ENCODE results near the gene CAPN14.

CAPN14 gene

GRCh38 chr2:31241625-31242270 lies 24.4 kb upstream of the CAPN14 start:
- no peak for DNase-seq

- DNase-seq: no peak
These were observed 23.4 kb upstream of the CAPN14 start for GRCh38 chr2:31240381-31241365.

GRCh38 chr2:31239593-31240177 lies 22.4 kb upstream of the CAPN14 start:
- no peak for DNase-seq

GRCh38 chr2:31238906-31239592 lies 21.7 kb upstream of the CAPN14 start:
- no peak for DNase-seq

GRCh38 chr2:31238126-31238905 lies 21.0 kb upstream of the CAPN14 start:
- DNase-seq: no peak

- no peak for DNase-seq
These were observed 20.2 kb upstream of the CAPN14 start for GRCh38 chr2:31237348-31238017.

GRCh38 chr2:31236433-31237205 lies 19.3 kb upstream of the CAPN14 start:
- DNase-seq: no peak

GRCh38 chr2:31235504-31235902 lies 18.2 kb upstream of the CAPN14 start:
- DNase-seq: no peak

GRCh38 chr2:31234683-31235503 lies 17.6 kb upstream of the CAPN14 start:
- DNase-seq: no peak

GRCh38 chr2:31233741-31234682 lies 16.7 kb upstream of the CAPN14 start, which contains the start of gene EHD3:
EHD3 (plus strand) TSS chr2:31234152; CDS start chr2:31234622, 470 bp downstream.
- DNase-seq: peak; percentile 77

GRCh38 chr2:31233231-31233630 lies 15.9 kb upstream of the CAPN14 start:
- DNase-seq: no peak

- DNase-seq: no peak
These were observed 15.3 kb upstream of the CAPN14 start for GRCh38 chr2:31232586-31232985.

- no peak for DNase-seq
These were observed 14.4 kb upstream of the CAPN14 start for GRCh38 chr2:31231571-31232302.

- no peak for DNase-seq
These were observed 13.4 kb upstream of the CAPN14 start for GRCh38 chr2:31230751-31231150.

- DNase-seq: no peak
These were observed 11.4 kb upstream of the CAPN14 start for GRCh38 chr2:31228717-31229116.

GRCh38 chr2:31227711-31228125 lies 10.4 kb upstream of the CAPN14 start:
- DNase-seq: no peak

- DNase-seq: no peak
These were observed 9.8 kb upstream of the CAPN14 start for GRCh38 chr2:31227110-31227509.

GRCh38 chr2:31226266-31226665 lies 9.0 kb upstream of the CAPN14 start:
- no peak for DNase-seq

All from CD4-positive, alpha-beta T cell treated with Interleukin-4 for 4 hours (primary cell).